Astrocyte of the cerebellum (primary cell): ENCODE results near the gene TEDC2.
"Not testable (repeated sequence)": the region's sequence is repeated elsewhere in the genome, so short reads cannot be mapped to it uniquely, and the experiment has no call there.

ENCODE experiments used
- DNase-seq: peaks from one replicate; pipeline ENCODE4 v3.0.0-alpha.2; 2011; ENCODE audit warnings: low read depth
- H3K4me3 ChIP-seq: 2 replicates; pipeline ENCODE4 v1.5.1; 2011; ENCODE audit warnings: mild to moderate bottlenecking, low read depth, low read length, moderate library complexity
- in situ Hi-C: cut with HindIII; loops from 2 replicates; pipeline ENCODE4 v1.10.0; 2017; ENCODE audit warnings: low sequenced_read_pairs
- TF ChIP-seq, protein P1 (sequence below): IDR thresholded peaks from 2 replicates; pipeline ENCODE4 v1.5.1; 2012; ENCODE audit warnings: low read length, low read depth, moderate library complexity, mild to moderate bottlenecking; ENCODE audit errors: missing control alignments

TEDC2 gene

DNA sequence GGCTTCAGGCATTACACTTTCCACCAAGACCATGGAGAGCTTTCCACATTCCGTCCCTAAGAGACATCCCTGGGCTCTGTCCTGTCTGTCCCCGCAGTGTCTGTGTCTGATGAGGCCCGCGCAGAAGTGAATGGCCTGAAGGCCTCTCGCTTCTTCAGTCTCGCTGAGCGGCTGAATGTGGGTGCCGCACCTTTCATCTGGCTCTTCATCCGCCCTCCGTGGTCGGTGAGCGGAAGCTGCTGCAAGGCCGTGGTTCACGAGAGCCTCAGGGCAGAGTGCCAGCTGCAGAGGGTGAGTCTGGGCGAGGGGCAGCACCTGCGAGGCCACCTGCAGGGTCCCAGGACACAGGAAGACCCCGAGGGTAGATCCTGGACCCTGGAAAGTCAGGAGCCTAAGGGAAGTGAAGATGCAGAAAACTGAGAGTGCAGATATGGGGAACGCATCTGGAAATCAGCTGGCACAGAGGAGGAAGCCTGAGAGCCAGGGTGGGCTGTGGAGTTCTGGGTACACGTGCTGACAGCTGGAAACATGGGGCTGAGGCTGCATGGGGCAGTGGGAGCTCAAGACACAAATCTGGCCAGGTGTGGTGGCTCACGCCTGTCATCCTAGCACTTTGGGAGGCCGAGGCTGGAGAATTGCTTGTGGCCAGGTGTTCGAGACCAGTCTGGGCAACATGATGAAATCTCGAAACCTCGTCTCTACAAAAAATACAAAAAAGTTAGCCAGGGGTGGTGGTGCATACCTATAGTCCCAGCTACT, 22.7 kb upstream of the TEDC2 start:
- TF ChIP-seq, protein P1, sequence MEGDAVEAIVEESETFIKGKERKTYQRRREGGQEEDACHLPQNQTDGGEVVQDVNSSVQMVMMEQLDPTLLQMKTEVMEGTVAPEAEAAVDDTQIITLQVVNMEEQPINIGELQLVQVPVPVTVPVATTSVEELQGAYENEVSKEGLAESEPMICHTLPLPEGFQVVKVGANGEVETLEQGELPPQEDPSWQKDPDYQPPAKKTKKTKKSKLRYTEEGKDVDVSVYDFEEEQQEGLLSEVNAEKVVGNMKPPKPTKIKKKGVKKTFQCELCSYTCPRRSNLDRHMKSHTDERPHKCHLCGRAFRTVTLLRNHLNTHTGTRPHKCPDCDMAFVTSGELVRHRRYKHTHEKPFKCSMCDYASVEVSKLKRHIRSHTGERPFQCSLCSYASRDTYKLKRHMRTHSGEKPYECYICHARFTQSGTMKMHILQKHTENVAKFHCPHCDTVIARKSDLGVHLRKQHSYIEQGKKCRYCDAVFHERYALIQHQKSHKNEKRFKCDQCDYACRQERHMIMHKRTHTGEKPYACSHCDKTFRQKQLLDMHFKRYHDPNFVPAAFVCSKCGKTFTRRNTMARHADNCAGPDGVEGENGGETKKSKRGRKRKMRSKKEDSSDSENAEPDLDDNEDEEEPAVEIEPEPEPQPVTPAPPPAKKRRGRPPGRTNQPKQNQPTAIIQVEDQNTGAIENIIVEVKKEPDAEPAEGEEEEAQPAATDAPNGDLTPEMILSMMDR = no peak
- no peak for DNase-seq
- in situ Hi-C loops = no loop called here
- H3K4me3 ChIP-seq = no peak overlapping the region

GRCh38 chr16:2438121-2438520, 21.8 kb upstream of the TEDC2 start:
- in situ Hi-C loops = no loop called here
- no peak for DNase-seq
- H3K4me3 ChIP-seq = no peak overlapping the region
- TF ChIP-seq, protein P1 = no peak

DNA sequence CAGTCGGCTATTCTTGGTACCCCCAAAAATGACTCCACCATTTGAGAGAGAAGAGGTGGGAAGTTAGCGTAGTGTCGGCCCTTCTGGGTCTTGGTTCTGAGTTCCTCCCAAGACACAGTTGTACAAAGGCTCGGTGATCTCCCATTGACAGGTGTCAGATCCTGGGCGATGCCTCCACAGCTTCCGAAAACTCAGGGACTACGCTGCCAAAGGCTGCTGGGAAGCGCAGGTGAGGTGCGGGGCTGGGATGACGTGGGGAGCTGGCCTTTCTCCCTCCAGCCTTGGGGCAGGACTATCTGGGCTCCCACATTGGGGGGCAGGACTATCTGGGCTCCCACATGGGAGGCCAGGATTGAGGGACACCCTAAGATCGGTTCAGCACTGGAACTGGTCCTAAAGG, 20.3 kb upstream of the TEDC2 start:
- DNase-seq = no peak
- TF ChIP-seq, protein P1 = no peak
- in situ Hi-C loops = no loop called here

GRCh38 chr16:2441143-2441804, 18.6 kb upstream of the TEDC2 start:
- in situ Hi-C loops, H3K4me3 ChIP-seq, DNase-seq: not testable (repeated sequence)

More for the DNA sequence above, 20.3 kb upstream of the TEDC2 start:
- H3K4me3 ChIP-seq = no peak overlapping the region

DNA sequence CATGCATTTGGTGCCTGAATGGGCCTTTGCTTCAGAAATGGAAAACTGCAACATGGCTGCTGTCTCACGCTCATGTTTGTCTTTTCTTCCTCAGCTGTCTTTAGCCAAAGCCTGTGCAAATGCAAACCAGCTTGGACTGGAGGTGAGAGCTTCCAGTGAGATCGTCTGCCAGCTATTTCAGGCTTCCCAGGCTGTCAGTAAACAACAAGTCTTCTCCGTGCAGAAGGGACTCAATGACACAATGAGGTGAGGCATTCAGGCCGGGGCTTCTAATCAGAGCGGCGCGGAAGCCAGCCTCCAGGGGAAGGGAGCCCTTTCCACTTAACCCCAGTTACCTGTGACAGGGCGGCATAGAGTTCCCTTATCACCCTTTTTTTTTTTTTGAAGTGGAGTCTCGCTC, 16.4 kb upstream of the TEDC2 start:
- TF ChIP-seq, protein P1 = no peak
- DNase-seq = no peak
- H3K4me3 ChIP-seq = no peak overlapping the region
- in situ Hi-C loops = no loop called here

DNA sequence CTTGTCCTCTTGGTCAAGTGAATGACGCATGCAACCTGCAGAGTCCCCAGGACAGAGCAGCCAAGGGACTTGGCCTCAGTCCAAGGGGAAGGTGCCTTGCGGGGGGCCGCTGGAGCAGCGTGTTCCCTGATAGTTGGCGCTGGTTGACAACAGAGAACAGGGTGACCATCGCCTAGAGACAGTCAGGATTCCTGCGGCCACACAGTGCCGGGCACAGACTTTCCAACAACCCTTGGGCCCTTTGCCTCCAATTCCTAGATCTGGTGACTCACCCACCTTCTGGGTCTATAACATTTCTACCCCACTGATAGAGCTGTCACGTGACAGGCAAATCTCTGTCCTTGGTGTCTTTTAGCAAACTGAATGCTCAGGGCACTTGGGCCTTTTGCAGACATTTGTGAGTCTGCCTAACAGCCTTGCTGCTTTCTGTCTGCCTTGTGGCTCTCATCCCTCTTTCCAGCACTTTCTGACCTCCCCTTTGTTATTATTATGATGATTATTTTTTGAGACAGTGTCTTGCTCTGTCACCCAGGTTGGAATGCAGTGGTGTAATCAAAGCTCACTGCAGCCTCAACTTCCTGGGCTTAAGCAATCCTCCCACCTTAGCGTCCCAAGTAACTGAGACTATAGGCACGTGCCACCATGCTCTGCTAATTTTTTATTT, 11.9 kb upstream of the TEDC2 start:
- TF ChIP-seq, protein P1 = no peak
- DNase-seq = no peak
- in situ Hi-C loops = no loop called here
- H3K4me3 ChIP-seq = no peak overlapping the region

DNA sequence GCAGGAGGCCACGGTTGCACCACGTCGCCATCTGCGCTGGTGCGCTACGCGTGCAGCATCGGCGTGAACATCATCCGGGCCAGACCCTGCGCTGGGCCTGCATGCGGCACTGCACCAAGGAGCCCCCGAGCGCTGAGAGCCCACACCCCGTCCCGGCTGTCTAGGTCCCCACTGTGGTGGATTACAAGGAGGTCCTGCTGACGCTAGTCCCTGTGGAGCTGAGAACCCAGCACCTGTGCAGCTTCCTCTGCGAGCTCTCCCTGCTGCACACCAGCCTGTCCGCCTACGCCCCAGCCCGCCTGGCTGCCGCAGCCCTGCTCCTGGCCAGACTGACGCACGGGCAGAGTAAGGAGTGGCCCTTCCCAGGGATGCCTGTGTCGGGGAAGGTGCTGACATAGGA, 10.8 kb upstream of the TEDC2 start:
- TF ChIP-seq, protein P1 = no peak
- DNase-seq = no peak
- no peak overlapping the region for H3K4me3 ChIP-seq
- in situ Hi-C loops = no loop called here
